Sigmoid colon (tissue), 4 donors: ENCODE results near the gene MCAT.

Source experiments
- CTCF ChIP-seq, 4 experiments: fragments of 450-650 bp in 3 of 4; fragments of 200-600 bp in 1 of 4; IDR thresholded peaks; one replicate each; pipeline ENCODE4 v1.5.1; 2016 to 2019; ENCODE audit warnings: antibody characterized with exemption in 4 of 4, mild to moderate bottlenecking in 3 of 4, moderate library complexity in 2 of 4
- POLR2AphosphoS5 ChIP-seq, 4 donors: sonication (generic); formaldehyde crosslinking; IDR thresholded peaks; one replicate each; pipeline ENCODE4 v1.6.1; 2017; ENCODE audit warnings: antibody characterized with exemption in 4 of 4

GRCh38 chr22:43128928-43129424 lies 14.2 kb downstream of the MCAT start:
- TF ChIP-seq POLR2AphosphoS5 (IDR thresholded peaks at IDR 0.05), result no peak
- TF ChIP-seq CTCF (IDR thresholded peaks at IDR 0.05), result no peak
